ENCODE data around the gene TIE1.

DNA sequence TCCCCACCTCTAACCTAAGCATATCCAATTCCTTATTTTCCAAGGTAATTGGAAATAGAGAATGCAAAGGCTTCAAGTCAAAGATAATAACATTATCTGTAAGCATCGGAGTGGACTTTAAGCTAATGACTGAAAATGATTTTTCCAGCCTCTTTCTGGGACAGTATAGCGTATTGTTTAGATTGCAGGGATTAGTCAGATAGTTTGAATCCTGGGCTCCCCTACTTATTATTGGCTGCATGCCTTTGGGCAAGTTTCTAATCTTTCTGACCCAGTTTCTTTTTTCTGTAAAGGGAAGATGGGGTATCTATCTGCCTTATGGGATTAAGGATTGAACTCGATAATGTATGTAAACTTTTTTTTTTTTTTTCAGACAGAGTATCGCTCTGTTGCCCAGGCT is 56.5 kb downstream of the TIE1 start:
- no peak for TF ChIP-seq POLR2A (IDR thresholded peaks at IDR 0.05)
- TF ChIP-seq, protein P1, sequence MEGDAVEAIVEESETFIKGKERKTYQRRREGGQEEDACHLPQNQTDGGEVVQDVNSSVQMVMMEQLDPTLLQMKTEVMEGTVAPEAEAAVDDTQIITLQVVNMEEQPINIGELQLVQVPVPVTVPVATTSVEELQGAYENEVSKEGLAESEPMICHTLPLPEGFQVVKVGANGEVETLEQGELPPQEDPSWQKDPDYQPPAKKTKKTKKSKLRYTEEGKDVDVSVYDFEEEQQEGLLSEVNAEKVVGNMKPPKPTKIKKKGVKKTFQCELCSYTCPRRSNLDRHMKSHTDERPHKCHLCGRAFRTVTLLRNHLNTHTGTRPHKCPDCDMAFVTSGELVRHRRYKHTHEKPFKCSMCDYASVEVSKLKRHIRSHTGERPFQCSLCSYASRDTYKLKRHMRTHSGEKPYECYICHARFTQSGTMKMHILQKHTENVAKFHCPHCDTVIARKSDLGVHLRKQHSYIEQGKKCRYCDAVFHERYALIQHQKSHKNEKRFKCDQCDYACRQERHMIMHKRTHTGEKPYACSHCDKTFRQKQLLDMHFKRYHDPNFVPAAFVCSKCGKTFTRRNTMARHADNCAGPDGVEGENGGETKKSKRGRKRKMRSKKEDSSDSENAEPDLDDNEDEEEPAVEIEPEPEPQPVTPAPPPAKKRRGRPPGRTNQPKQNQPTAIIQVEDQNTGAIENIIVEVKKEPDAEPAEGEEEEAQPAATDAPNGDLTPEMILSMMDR (IDR thresholded peaks at IDR 0.05), result no peak
